GM12873 (cell line): Measurements from ENCODE around the gene MECP2.

ENCODE experiments used
- TF ChIP-seq, protein P1 (sequence below): IDR thresholded peaks from 2 replicates; pipeline ENCODE4 v1.5.1; 2012; ENCODE audit warnings: low read depth, mild to moderate bottlenecking, moderate library complexity, low read length, control low read depth; ENCODE audit not compliant: insufficient read depth; ENCODE audit errors: missing control alignments

Gene MECP2

GRCh38 chrX:154093965-154094364 is 3.6 kb downstream of the MECP2 start:
- TF ChIP-seq, protein P1, sequence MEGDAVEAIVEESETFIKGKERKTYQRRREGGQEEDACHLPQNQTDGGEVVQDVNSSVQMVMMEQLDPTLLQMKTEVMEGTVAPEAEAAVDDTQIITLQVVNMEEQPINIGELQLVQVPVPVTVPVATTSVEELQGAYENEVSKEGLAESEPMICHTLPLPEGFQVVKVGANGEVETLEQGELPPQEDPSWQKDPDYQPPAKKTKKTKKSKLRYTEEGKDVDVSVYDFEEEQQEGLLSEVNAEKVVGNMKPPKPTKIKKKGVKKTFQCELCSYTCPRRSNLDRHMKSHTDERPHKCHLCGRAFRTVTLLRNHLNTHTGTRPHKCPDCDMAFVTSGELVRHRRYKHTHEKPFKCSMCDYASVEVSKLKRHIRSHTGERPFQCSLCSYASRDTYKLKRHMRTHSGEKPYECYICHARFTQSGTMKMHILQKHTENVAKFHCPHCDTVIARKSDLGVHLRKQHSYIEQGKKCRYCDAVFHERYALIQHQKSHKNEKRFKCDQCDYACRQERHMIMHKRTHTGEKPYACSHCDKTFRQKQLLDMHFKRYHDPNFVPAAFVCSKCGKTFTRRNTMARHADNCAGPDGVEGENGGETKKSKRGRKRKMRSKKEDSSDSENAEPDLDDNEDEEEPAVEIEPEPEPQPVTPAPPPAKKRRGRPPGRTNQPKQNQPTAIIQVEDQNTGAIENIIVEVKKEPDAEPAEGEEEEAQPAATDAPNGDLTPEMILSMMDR = no peak

- TF ChIP-seq, protein P1 = no peak
These were observed 5.1 kb downstream of the MECP2 start for GRCh38 chrX:154092371-154092770.

DNA sequence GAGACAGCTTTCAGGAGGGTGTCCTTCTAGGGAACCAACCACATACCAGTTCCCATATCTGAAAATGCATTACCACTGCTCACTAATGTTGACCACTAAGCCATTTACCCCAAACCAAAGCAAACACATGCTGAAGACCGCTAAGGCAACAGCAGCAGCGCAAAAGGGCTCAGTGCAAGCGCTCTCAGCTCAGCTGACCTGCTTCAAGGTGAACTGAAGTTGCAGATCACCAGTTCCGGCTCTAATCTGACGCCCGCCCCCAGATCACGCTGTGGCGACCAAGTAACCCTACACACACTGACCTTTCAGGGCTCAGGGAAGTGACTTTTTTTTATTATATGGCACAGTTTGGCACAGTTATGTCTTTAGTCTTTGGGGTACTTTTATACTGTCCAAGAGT is 5.8 kb downstream of the MECP2 start:
- TF ChIP-seq, protein P1 = no peak

- TF ChIP-seq, protein P1 = no peak
These were observed 6.8 kb downstream of the MECP2 start for GRCh38 chrX:154090731-154091130.

- TF ChIP-seq, protein P1 = no peak
These were observed 12.8 kb downstream of the MECP2 start for GRCh38 chrX:154084449-154085300.

- TF ChIP-seq, protein P1 = no peak
These were observed 14.4 kb downstream of the MECP2 start for GRCh38 chrX:154083126-154083517.

DNA sequence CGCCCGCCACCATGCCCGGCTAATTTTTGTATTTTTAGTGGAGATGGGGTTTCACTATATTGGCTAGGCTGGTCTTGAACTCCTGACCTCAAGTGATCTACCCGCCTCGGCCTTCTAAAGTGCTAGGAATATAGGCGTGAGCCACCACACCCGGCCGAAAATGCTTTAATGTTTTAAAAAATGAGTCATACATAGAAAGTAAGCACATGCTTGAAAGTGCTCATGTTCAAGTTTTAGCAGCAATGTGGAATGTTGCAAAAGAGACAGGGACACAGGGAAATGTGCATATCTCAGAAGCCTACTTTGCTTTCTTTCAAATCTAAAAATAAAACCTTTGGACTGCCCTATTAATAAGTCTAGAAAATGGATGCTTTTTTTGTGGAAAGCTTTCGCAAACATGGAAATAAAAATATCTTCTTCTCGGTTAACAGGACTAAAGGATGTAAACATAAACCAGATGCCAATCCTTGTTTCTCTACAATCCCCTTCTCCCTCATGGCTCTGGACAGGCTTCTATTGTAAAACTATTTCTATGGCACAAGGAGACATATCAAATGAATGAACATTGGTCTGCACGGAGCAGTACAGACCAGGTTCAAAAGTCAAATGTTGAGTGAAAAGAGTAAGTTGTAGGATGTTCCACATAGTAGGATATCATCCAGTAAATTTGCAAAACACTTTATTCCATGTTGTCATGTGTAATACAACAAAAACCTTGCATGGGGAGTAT is 15.0 kb downstream of the MECP2 start:
- TF ChIP-seq, protein P1 = no peak
